SKM-1 treated with dmso at 0.1 percent for 144 hours (cell line): ENCODE measurements around the gene HASPIN.

Experiments used
- DNase-seq: peaks from one replicate; lab custom pipeline; 2025; ENCODE audit not compliant: unreplicated experiment; lab: John Stamatoyannopoulos, UW

HASPIN gene

DNA sequence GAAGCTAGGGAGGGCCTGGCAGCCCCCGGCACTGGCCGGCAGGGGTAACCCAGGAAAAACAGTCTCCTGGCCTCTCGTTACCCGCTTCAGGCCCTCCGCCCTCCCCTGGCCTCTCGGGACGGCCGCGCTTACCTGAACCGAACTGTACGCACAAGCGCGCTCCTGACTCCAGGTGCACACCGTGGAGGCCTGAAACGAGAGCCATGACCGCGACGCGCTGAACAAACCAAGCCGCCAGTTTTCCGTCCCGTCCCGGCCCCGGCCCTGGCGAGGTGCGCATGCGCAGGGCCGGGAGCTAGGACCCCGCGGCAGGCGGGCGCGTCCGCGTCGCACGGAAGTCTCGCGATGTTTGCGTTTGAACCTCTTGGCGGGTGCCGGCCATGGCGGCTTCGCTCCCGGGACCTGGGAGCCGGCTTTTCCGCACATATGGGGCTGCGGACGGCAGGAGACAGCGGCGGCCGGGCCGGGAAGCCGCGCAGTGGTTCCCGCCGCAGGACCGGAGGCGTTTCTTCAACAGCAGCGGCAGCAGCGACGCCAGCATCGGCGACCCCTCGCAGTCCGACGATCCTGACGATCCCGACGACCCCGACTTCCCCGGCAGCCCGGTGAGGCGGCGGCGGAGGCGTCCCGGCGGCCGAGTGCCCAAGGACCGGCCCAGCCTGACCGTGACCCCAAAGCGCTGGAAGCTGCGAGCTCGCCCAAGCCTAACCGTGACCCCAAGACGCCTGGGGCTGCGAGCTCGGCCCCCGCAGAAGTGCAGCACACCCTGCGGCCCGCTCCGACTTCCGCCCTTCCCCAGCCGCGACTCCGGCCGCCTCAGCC is at the start of gene HASPIN:
HASPIN (plus strand) TSS at position 348 of the 822 bp plus-strand sequence; CDS start at position 381, 33 bp downstream.
- peak; percentile 25 for DNase-seq

DNA sequence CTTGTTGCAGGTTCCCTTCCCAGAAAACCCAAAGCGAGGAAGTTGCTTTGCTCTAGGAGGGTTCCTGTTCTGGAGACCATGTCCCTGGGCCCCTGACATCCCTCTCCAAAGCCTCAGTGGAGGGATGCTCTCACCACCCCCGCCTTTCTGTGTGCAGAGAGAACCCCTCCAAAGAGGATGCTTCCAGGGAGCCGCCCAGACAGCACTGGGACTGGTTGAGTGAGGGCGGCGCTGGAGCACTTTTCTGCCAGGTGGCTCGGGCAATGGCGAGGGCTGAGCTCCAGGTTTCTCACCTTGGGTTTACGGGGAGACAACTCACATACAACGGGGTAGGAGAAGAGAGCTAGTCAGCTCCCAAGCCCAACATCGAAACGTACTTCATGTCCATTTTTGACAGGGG is 47.8 kb upstream of the HASPIN start:
- no peak for DNase-seq

DNA sequence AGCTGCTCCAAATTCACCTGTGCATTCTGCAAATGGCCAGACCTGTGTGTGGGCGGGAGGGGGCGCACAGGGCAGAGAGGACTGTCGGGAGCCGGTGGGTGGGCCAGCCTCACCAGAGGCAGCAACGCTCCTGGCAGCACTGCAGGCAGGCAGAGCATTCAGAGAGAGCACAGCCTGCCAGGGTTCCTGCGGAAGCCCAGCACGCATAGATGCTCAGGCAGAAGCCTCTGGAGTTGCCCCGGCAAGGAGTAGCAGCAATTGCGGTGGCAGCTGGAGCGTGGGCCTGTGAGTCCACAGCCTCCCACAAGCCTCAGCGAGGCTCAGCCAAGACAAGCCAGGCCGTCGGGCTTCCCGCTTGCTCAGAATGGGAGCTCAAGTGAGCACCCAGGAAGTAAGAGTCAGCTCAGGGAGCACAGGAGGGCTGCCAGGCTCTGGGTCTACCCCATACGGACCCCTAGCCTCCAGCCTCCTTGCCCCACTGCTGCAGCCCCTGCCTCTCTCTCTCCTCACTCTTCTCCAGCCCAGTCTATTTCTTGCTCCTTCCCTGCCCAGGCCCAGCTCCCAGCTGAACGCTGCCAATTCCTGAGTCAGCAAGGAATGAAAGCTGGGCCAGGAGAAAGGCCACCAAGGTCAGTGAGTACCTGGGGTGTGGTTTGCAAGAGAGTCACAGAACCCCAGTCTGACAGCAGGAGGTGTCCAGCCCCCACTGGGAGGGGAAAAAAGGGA is 45.4 kb upstream of the HASPIN start:
- no peak for DNase-seq

GRCh38 chr17:3678821-3679530 is 44.7 kb upstream of the HASPIN start:
- no peak for DNase-seq

GRCh38 chr17:3679531-3680126 is 44.1 kb upstream of the HASPIN start:
- DNase-seq = no peak

DNA sequence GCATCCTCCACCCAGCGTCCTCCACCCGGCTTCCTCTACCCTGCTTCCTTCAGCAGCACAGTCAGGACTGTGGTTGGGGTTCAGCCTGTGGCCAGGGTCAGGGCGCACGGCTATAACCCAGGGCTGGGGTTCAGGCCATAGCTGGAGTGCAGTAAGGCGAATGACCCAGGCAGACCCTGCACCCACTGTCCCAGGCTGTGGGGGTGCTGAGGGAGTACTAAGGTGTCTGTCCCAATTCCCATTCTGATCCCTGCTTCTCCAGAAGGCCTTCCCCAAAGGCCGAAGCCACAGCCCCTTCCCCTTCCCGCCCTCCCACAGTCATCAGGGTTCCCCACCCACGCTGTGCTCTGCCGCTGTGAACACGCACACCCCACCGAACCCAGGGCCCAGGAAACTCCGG is 42.6 kb upstream of the HASPIN start:
- DNase-seq = no peak

DNA sequence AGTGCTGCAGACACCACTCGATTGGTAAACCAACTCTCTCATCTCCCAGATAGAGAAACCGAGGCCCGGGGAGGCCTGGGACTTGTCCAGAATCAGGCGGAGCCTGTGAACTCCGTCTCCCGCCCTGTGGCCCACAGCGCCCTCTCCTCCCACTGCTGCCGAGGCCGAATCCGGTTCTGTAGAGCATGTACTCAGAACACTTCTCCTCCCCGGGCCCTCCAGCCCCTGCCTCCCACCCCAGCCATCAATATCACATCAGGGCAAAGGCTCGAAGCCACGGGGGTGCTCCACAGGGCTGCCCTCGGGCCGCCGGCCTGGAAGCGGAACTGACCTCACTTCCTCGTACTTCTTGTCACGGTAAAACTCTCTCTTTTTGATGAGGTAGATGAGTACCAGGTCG is 42.1 kb upstream of the HASPIN start:
- no peak for DNase-seq

DNA sequence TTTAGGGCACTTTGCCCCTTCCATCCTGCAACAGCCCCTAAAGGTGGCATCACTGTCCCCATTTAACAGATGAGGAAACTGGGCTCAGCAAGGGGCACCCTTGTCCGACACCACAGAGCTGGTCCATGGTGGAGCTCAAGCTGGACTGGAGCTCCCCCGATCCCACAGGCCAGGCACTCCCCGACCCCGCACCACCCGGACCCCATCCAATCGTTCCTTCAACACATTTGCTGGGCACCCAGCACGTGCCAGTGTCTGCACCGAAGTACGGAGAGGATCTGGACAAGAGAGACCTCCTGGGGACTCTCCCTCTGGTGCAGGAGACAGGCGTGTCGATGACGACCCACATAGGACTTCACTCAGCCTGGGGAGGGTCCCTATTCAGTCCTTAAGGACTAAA is 41.7 kb upstream of the HASPIN start:
- no peak for DNase-seq

- DNase-seq = no peak
Measured at GRCh38 chr17:3683054-3683511, 40.6 kb upstream of the HASPIN start.

DNA sequence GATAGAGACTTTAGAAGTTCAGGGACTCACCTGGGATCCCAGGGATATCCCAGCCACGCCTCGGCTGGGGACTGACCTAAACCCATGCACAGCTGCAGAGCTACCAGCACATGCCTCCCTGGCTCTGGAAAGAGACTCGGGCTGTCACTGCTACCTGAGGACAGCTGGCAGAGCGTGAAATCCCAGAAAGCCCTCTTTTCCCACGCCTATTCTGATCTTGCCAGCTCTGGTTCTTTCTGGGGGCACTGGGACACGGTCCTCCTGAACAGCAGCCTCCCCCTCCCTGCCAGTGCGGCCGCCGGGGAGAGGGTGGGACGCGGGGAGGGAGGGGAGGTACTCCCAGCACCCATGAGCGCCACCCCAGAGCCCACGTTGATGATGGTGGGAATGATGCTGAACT is 38.5 kb upstream of the HASPIN start:
- no peak for DNase-seq

- no peak for DNase-seq
Measured at GRCh38 chr17:3688027-3688553, 35.6 kb upstream of the HASPIN start.

DNA sequence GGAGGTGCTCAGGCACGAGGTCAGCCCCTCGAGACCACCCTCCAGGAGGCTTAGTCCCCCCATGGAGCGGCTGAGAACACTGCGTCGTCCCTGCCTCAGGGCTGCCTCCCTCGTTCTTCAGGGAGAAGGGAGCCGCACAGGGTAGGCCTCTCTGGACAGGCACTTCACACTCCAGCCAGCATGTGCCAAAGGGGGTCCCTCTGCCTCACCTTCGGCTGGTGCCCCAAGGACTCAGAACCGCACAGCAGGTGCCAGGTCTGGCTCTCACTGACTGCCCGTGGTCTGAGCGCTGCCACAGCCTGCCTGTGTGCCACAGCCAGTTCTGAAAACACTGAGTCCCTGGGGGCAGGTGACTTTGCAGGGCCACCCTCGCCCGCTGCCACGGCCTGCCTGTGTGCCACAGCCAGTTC is 34.8 kb upstream of the HASPIN start:
- DNase-seq = no peak

GRCh38 chr17:3689262-3690093 is 34.2 kb upstream of the HASPIN start:
- no peak for DNase-seq

- DNase-seq = no peak
Measured at GRCh38 chr17:3690094-3690715, 33.5 kb upstream of the HASPIN start.

- DNase-seq = no peak
Measured at GRCh38 chr17:3691617-3692067, 32.1 kb upstream of the HASPIN start.

GRCh38 chr17:3692346-3692745 is 31.4 kb upstream of the HASPIN start:
- DNase-seq = no peak

DNA sequence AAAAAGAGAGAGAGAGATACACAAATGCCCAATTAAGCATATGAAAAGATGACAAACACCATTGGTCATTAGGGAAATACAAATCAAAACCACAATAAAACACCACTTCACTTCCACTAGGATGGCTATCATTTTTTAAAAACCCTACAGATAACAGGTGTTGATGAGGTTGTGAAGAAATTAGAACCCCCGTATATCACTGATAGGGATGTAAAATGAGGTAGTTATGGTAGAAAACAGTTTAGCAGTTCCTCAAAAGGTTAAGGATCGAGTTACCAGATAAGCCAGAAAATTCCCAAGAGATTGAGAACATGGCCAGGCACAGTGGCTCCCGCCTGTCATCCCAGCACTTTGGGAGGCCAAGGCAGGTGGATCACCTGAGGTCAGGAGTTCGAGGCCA is 30.6 kb upstream of the HASPIN start:
- no peak for DNase-seq

DNA sequence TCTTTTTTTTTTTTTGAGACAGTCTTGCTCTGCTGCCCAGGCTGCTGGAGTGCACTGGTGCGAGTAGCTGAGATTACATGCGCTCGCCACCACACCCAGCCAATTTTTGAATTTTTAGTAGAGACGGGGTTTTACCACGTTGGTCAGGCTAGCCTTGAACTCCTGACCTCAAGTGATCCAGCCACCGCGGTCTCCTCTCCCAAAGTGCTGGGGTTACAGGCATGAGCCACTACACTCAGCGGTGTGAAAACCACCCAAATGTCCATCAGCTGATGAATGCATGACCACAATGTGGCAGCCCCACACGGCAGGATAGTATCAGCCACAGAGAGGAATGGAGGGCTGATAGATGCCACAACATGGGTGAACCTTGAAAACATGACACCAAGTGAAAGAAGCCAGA is 29.9 kb upstream of the HASPIN start:
- DNase-seq = no peak

- DNase-seq = no peak
Measured at GRCh38 chr17:3695129-3695722, 28.5 kb upstream of the HASPIN start.
